Caco-2 (cell line): ENCODE results near the gene ICAM1. TPM values are rescaled to one million over a fixed set of nuclear protein-coding genes. Genes with fewer than 3 reads are reported as not detected.

Experiments
- BruUV-seq: library from RNA; stranded (reverse); fragments of 400-500 nt; replicated peaks from 2 replicates; lab custom pipeline; 2021; lab: Mats Ljungman, UMichigan
- CTCF ChIA-PET: fragments of 300-600 bp; sonication (Branson Sonifier 250); formaldehyde crosslinking; loops from one replicate; lab custom pipeline; 2022; ENCODE audit warnings: antibody characterized with exemption; lab: Charles Lee
- POLR2A ChIA-PET: fragments of 300-600 bp; sonication (Branson Sonifier 250); formaldehyde crosslinking; loops from one replicate; lab custom pipeline; 2022; ENCODE audit warnings: antibody characterized with exemption; lab: Charles Lee
- DNase-seq, 2 experiments: peaks; one replicate each; pipeline versions ENCODE4 v3.0.0 to v3.0.0-alpha.2; 2020 to 2022
- H3K27me3 ChIP-seq: replicated peaks from 2 replicates; pipeline ENCODE4 v1.6.0; 2011; ENCODE audit warnings: low read length; ENCODE audit not compliant: control insufficient read depth, insufficient read depth
- H3K36me3 ChIP-seq: 2 replicates; pipeline ENCODE4 v1.5.1; 2011; ENCODE audit warnings: low read length; ENCODE audit not compliant: control insufficient read depth, insufficient read depth
- H3K4me1 ChIP-seq: fragments of 250-450 bp; sonication (Bioruptor Pico); 2 replicates; pipeline ENCODE4 v1.5.1; 2020; ENCODE audit warnings: mild to moderate bottlenecking
- H3K4me3 ChIP-seq: 2 replicates; pipeline ENCODE4 v1.5.1; 2011; ENCODE audit warnings: low read depth, mild to moderate bottlenecking, control low read depth, low read length
- H3K9me3 ChIP-seq: fragments of 250-450 bp; sonication (Bioruptor Pico); 2 replicates; pipeline ENCODE4 v1.5.1; 2020; ENCODE audit warnings: mild to moderate bottlenecking, moderate library complexity
- H3K27ac Mint-ChIP-seq: one replicate; pipeline ENCODE4 v1.8.0; 2022; ENCODE audit warnings: mixed read lengths; ENCODE audit not compliant: unreplicated experiment
- H3K27me3 Mint-ChIP-seq: one replicate; pipeline ENCODE4 v1.8.0; 2022; ENCODE audit warnings: mixed read lengths; ENCODE audit not compliant: insufficient read depth, unreplicated experiment
- H3K36me3 Mint-ChIP-seq: one replicate; pipeline ENCODE4 v1.8.0; 2022; ENCODE audit warnings: mild to moderate bottlenecking, mixed read lengths; ENCODE audit not compliant: insufficient read depth, unreplicated experiment
- H3K4me1 Mint-ChIP-seq: one replicate; pipeline ENCODE4 v1.8.0; 2022; ENCODE audit warnings: low read depth, mixed read lengths; ENCODE audit not compliant: unreplicated experiment
- H3K4me3 Mint-ChIP-seq: one replicate; pipeline ENCODE4 v1.8.0; 2022; ENCODE audit warnings: mild to moderate bottlenecking, moderate library complexity, mixed read lengths; ENCODE audit not compliant: unreplicated experiment
- H3K9me3 Mint-ChIP-seq: one replicate; pipeline ENCODE4 v1.8.0; 2022; ENCODE audit warnings: mixed read lengths; ENCODE audit not compliant: unreplicated experiment
- CTCF ChIP-seq, 2 experiments: fragments of 200-600 bp in 1 of 2; IDR thresholded peaks; 1 replicate in 1 of 2; 2 replicates in 1 of 2; pipeline versions ENCODE4 v1.5.1 to v1.8.0; 2011 to 2022; ENCODE audit warnings: antibody characterized with exemption in 1 of 2, control low read depth in 1 of 2, inconsistent platforms in 1 of 2, low read depth in 1 of 2, low read length in 1 of 2, mild to moderate bottlenecking in 1 of 2, moderate library complexity in 1 of 2; ENCODE audit not compliant: insufficient read depth in 1 of 2, severe bottlenecking in 1 of 2, unreplicated experiment in 1 of 2
- intact Hi-C: fragments of 100-400 bp; cut with micrococcal nuclease; formaldehyde crosslinking; loops from one replicate; pipeline ENCODE4 v1.10.0; 2022; ENCODE audit not compliant: unreplicated experiment
- total RNA-seq: library from RNA; stranded (reverse); gene quantifications from 2 replicates; pipeline ENCODE4 v1.2.3, GENCODE V29; 2022

ICAM1 gene
- total RNA-seq, 1 experiment from 2014 or later = 15.7 TPM

GRCh38 chr19:10243606-10244005 is 27.3 kb upstream of the ICAM1 start:
- CTCF ChIA-PET = no interaction called here

GRCh38 chr19:10245189-10245939 is 25.6 kb upstream of the ICAM1 start:
- Mint-ChIP-seq H3K27ac (no peak overlapping the region), H3K36me3 (no peaks in the 10 kb centered on the region)

More at GRCh38 chr19:10243606-10244005, 27.3 kb upstream of the ICAM1 start:
- Mint-ChIP-seq H3K4me1 (peaks cover 6% of the 10 kb centered on the region), H3K9me3 (no peaks in the 10 kb centered on the region), H3K27ac (no peak overlapping the region), H3K4me3 (no peak overlapping the region), H3K36me3 (peaks cover 5% of the 10 kb centered on the region), H3K27me3 (no peaks in the 10 kb centered on the region)
- H3K4me3 ChIP-seq = no peak overlapping the region
- BruUV-seq = no TSS peak
- no peaks in the 10 kb centered on the region for H3K27me3 ChIP-seq
- intact Hi-C loops = no loop called here
- no peak for TF ChIP-seq CTCF (IDR thresholded peaks at IDR 0.05; ENCODE audit: insufficient read depth in 1 of 2, low read depth in 1 of 2, low read length in 1 of 2, severe bottlenecking in 1 of 2, unreplicated experiment in 1 of 2)
- H3K4me1 ChIP-seq = peaks cover 6% of the 10 kb centered on the region
- POLR2A ChIA-PET = no interaction called here
- no peak for DNase-seq
- H3K9me3 ChIP-seq = no peaks in the 10 kb centered on the region
- no peaks in the 10 kb centered on the region for H3K36me3 ChIP-seq

GRCh38 chr19:10246511-10246910 is 24.4 kb upstream of the ICAM1 start:
- H3K36me3 Mint-ChIP-seq = peaks cover 2% of the 10 kb centered on the region
- H3K4me3 Mint-ChIP-seq = no peak overlapping the region
- CTCF ChIA-PET = no interaction called here
- TF ChIP-seq CTCF (IDR thresholded peaks at IDR 0.05; ENCODE audit: insufficient read depth in 1 of 2, low read depth in 1 of 2, low read length in 1 of 2, severe bottlenecking in 1 of 2, unreplicated experiment in 1 of 2) = no peak
- DNase-seq = no peak
- peaks cover 6% of the 10 kb centered on the region for H3K4me1 Mint-ChIP-seq
- POLR2A ChIA-PET = no interaction called here
- Histone ChIP-seq H3K4me1 (peaks cover 4% of the 10 kb centered on the region; the same call in 1 of the 2 replicates), H3K4me3 (no peak overlapping the region), H3K27me3 (no peaks in the 10 kb centered on the region), H3K36me3 (no peaks in the 10 kb centered on the region), H3K9me3 (no peaks in the 10 kb centered on the region)
- H3K27me3 Mint-ChIP-seq = no peaks in the 10 kb centered on the region
- H3K27ac Mint-ChIP-seq = no peak overlapping the region
- intact Hi-C loops = no loop called here
- BruUV-seq = no TSS peak
- H3K9me3 Mint-ChIP-seq = no peaks in the 10 kb centered on the region

More at GRCh38 chr19:10245189-10245939, 25.6 kb upstream of the ICAM1 start:
- Mint-ChIP-seq H3K4me1 (peaks cover 6% of the 10 kb centered on the region), H3K27me3 (no peaks in the 10 kb centered on the region), H3K9me3 (no peaks in the 10 kb centered on the region), H3K4me3 (no peak overlapping the region)
- H3K9me3 ChIP-seq = no peaks in the 10 kb centered on the region
- no peak for DNase-seq
- BruUV-seq = no TSS peak
- intact Hi-C loops = no loop called here
- POLR2A ChIA-PET = no interaction called here
- no peak for TF ChIP-seq CTCF (IDR thresholded peaks at IDR 0.05; ENCODE audit: insufficient read depth in 1 of 2, low read depth in 1 of 2, low read length in 1 of 2, severe bottlenecking in 1 of 2, unreplicated experiment in 1 of 2)
- no peaks in the 10 kb centered on the region for H3K36me3 ChIP-seq
- no peak overlapping the region for H3K4me3 ChIP-seq
- H3K27me3 ChIP-seq = no peaks in the 10 kb centered on the region
- CTCF ChIA-PET = no interaction called here
- peaks cover under 1% of the 10 kb centered on the region; the same call in 1 of the 2 replicates for H3K4me1 ChIP-seq
